Mesothelial cell of epicardium (in vitro differentiated cells): ENCODE results near the gene CHMP4B. TPM values are rescaled to one million over a fixed set of nuclear protein-coding genes. Genes with fewer than 3 reads are reported as not detected.
A peak's percentile ranks its signal among the peaks of the same experiment; 100 is the strongest.

Source experiments
- DNase-seq, 2 experiments: peaks; one replicate each; pipeline ENCODE4 v3.0.0; 2021; ENCODE audit warnings: low spot score in 2 of 2; ENCODE audit not compliant: unreplicated experiment in 2 of 2
- H3K27ac Mint-ChIP-seq: 2 replicates; pipeline ENCODE4 v1.8.0; 2021; ENCODE audit warnings: mixed read lengths
- H3K27me3 Mint-ChIP-seq: 2 replicates; pipeline ENCODE4 v1.8.0; 2021; ENCODE audit warnings: low read depth, mixed read lengths
- H3K36me3 Mint-ChIP-seq: 2 replicates; pipeline ENCODE4 v1.8.0; 2021; ENCODE audit warnings: mixed read lengths
- H3K4me1 Mint-ChIP-seq: 2 replicates; pipeline ENCODE4 v1.8.0; 2021; ENCODE audit warnings: mixed read lengths
- H3K4me3 Mint-ChIP-seq: 2 replicates; pipeline ENCODE4 v1.8.0; 2021; ENCODE audit warnings: mild to moderate bottlenecking, moderate library complexity, mixed read lengths
- H3K9me3 Mint-ChIP-seq: 2 replicates; pipeline ENCODE4 v1.8.0; 2021; ENCODE audit warnings: mixed read lengths
- total RNA-seq: library from RNA; stranded (reverse); gene quantifications from 3 replicates; pipeline ENCODE4 v1.2.1, GENCODE V29; 2021
- TF ChIP-seq, protein P1 (sequence below): fragments of 200-600 bp; sonication (generic); IDR thresholded peaks from one replicate; pipeline ENCODE4 v1.5.0; 2021; ENCODE audit warnings: antibody characterized with exemption; ENCODE audit not compliant: unreplicated experiment

The CHMP4B gene
- total RNA-seq, 1 donor from 2014 or later: 76.9 TPM

DNA sequence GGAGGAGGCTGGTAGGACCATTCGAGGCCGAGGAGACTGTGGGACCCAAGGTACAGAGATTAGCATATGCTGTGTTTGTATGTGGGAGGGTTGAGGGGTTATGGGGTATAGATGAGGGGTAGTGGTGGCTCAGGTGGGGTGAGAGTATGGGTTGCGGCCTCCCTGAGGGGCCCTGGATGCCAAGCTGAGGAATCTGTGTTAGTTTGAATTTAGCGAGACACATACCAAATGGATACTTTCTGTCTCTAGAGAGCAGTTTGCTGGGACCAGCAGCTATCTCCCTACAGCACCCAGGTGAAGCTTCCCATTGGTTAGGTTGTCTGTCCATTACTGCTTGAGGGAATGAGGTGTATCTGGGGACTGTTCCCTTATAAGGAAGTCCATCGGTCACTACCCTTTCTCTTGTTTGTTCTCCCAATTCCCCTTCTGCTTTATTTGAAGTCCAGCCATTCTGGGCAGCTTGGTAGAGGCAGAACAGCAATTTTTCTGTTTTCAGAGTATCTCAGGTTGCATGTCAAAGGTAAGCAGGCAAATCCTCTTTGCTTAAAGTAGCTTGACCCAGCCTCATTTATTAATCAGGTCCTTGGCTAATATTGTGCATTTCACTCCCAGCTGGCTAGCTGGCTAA, 15.2 kb downstream of the CHMP4B start:
- Mint-ChIP-seq H3K9me3 (no peaks in the 10 kb centered on the region), H3K4me1 (peaks cover 56% of the 10 kb centered on the region), H3K4me3 (no peak overlapping the region), H3K27ac (peak overlapping the region; percentile 80), H3K27me3 (no peaks in the 10 kb centered on the region), H3K36me3 (no peaks in the 10 kb centered on the region)
- no peak for DNase-seq
- TF ChIP-seq, protein P1, sequence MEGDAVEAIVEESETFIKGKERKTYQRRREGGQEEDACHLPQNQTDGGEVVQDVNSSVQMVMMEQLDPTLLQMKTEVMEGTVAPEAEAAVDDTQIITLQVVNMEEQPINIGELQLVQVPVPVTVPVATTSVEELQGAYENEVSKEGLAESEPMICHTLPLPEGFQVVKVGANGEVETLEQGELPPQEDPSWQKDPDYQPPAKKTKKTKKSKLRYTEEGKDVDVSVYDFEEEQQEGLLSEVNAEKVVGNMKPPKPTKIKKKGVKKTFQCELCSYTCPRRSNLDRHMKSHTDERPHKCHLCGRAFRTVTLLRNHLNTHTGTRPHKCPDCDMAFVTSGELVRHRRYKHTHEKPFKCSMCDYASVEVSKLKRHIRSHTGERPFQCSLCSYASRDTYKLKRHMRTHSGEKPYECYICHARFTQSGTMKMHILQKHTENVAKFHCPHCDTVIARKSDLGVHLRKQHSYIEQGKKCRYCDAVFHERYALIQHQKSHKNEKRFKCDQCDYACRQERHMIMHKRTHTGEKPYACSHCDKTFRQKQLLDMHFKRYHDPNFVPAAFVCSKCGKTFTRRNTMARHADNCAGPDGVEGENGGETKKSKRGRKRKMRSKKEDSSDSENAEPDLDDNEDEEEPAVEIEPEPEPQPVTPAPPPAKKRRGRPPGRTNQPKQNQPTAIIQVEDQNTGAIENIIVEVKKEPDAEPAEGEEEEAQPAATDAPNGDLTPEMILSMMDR: no peak

DNA sequence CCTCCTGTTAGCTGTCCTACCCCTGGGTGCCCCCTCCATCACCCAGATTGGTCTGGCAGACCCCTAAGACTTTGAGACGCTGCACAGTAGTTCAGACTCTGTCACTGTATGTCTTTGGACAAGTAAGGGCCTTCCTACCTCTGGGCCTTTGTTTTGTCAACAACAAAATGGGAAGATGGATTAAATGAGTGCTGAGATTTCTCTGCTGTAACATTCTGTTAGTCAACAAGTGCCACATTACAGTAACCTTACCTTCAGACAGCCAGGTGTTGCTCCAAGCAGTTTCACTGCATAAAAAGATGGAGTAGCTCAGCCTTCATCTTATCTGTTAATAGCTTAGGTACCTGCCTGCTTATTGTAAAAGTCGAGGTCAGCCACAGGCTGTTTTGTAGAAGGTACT, 16.0 kb downstream of the CHMP4B start:
- TF ChIP-seq, protein P1: no peak
- peak overlapping the region; percentile 80 for H3K27ac Mint-ChIP-seq
- no peaks in the 10 kb centered on the region for H3K9me3 Mint-ChIP-seq
- no peaks in the 10 kb centered on the region for H3K36me3 Mint-ChIP-seq
- no peaks in the 10 kb centered on the region for H3K27me3 Mint-ChIP-seq
- H3K4me3 Mint-ChIP-seq: no peak overlapping the region
- H3K4me1 Mint-ChIP-seq: peaks cover 63% of the 10 kb centered on the region
- no peak for DNase-seq

DNA sequence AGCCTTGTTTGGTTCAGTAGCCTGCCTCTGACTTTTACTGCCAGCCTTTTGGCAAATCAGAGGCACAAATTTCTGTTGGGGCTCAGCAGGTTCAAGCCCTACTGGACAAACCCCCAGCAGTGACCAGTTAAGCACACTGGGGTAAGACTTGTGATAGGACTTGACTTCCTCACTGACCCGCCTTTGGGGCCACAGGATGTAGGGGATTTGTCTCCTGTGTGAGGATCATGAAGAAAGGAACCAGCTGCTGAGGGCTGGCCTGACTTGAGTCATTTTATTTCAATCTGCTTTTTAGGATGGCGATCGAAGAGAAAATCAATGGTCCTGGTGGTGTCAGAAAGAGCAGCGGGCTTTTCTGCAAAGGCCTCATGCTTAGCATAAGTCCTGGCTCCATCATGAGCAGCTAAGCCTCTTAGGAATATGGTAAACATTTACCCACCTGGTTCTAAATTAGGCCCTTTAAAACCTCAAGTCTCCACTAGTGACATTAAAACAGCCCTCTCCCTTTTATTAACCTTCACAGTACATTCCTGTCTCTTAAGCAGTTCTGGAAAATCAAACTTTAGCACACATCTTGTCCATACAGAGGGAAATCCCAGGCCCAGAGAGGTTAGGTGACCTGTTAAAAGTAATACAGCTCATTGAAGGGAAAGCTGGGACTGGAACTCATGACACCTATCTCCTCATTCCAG, 16.6 kb downstream of the CHMP4B start:
- Mint-ChIP-seq H3K4me3 (no peak overlapping the region), H3K36me3 (no peaks in the 10 kb centered on the region), H3K27ac (peak overlapping the region; percentile 91), H3K4me1 (peaks cover 67% of the 10 kb centered on the region), H3K9me3 (no peaks in the 10 kb centered on the region), H3K27me3 (no peaks in the 10 kb centered on the region)
- DNase-seq: no peak
- TF ChIP-seq, protein P1: no peak

DNA sequence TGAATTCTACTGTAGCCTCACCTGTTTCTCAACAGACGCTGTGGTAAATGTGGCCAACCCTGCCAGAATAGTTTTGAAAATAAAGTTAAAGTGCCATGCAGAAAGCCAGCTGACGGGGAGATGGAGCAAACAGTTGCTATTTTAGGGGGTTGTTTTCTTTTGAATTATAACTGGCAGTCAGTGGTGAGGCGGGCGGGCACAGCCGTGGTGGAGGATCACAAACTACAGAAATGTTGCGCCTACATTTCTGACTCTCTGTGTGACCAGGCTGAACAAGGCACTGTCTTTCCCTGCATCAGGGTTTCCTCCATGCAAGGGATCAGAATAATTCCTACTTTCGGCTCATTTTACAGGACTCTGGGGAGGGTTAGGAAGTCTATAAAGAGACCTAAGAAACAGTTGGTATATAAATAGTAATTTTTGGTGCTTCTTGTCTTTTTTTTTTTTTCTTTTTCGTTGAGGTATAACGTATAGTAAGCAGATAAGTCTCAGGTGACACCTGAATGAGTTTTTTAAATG, 17.2 kb downstream of the CHMP4B start:
- TF ChIP-seq, protein P1: no peak
- Mint-ChIP-seq H3K4me1 (peaks cover 72% of the 10 kb centered on the region), H3K27me3 (no peaks in the 10 kb centered on the region), H3K27ac (peak overlapping the region; percentile 91), H3K4me3 (no peak overlapping the region), H3K9me3 (no peaks in the 10 kb centered on the region), H3K36me3 (peaks cover 3% of the 10 kb centered on the region)
- no peak for DNase-seq

DNA sequence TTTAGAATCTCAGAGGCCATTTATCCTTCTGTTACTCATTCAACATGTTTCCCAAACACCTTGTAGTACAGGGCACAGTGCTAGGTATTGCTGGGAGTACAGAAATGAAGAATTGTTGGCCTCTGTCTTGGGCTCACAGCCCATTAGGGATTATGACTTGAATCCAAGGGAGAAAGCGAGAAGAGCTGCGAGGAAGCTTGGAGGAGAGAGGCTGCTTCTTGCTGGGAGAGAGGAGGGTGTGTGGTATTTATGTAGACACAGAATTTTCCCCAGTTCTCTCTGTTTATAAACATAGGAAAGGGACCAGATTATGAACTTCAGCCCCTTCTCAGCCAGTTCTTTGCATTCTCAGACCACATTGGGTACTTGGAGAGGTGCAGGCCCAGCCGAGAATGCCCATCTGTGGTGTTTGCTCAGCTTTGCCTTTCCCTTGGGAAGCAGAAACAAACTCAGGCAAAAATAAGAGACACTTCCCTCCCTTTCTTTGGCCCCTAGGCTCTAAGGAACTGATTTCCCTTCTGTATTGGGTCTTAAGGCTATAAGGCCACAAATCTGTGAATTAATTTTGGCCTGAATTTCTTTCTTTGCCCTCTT, 17.9 kb downstream of the CHMP4B start:
- Mint-ChIP-seq H3K27ac (peak overlapping the region; percentile 91), H3K9me3 (no peaks in the 10 kb centered on the region), H3K4me1 (peaks cover 79% of the 10 kb centered on the region), H3K27me3 (no peaks in the 10 kb centered on the region), H3K4me3 (no peak overlapping the region), H3K36me3 (peaks cover 6% of the 10 kb centered on the region)
- TF ChIP-seq, protein P1: no peak
- no peak for DNase-seq
